Measurements from ENCODE around the gene BAG5. TPM values are rescaled to one million over a fixed set of nuclear protein-coding genes. Genes with fewer than 3 reads are reported as not detected.

Gene BAG5
- total and polyA plus RNA-seq, 2 of the 4 experiments (the other 2 are of a cell fraction) = 6.7 to 22.2 TPM

DNA sequence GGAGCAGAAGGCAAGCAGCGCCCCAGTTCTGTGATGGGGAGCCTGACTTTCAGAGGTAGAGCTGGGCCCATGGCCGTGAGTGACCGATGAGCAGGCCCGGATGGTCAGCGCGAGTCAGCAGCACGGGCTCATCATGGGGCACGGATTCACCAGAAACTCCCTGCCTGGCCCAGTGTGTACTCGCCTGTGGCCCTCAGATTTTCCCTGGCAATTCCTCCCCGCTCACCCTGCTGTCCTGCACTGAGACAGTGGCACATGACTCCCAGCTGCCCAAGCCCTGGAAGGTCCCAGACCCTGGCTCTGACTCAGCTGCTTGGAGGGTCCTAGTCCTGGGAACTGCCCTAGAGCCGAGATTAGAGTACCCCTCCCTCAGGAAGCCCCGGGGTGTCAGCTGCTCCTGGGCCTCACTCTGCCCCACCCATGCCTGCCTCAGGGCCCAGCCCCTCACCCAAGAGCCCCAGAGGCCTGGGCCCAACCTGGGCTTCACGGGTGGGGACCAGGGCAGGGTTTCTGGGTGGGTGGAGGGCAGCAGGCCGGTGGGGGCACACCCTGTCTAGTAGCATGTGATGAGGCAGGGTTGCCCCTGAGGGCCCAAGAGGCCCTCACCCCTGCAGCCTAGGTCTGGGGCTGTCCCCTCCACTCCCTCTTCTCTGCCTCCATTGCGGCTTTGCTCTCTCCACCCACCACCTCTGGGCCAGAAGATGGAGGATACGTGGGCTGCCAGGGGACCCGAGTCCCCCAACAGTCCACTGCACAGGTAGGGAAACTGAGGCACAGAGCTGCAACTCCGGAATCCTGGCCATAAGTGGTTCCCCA, 25.1 kb downstream of the BAG5 start:
- no peak overlapping the region for H3K4ac ChIP-seq (ENCODE audit: low read depth, low read length)
- peaks cover 9% of the 10 kb centered on the region; the same call in 1 of the 2 replicates for H3K36me3 ChIP-seq (ENCODE audit: control insufficient read depth, insufficient read depth, low read length)
- peaks cover 19% of the 10 kb centered on the region for H3K4me1 ChIP-seq (ENCODE audit: control insufficient read depth, insufficient read depth, low read length)
- H2BK20ac ChIP-seq (ENCODE audit: low read depth, low read length) = no peak overlapping the region
- no peaks in the 10 kb centered on the region for H3K9me1 ChIP-seq (ENCODE audit: insufficient read depth, low read length)
- H3K27me3 ChIP-seq (ENCODE audit: control insufficient read depth, insufficient read depth, low read length) = no peaks in the 10 kb centered on the region
- H3K56ac ChIP-seq (ENCODE audit: extremely low read depth, insufficient read depth, low read length) = no peak overlapping the region
- no peak overlapping the region for H3K18ac ChIP-seq (ENCODE audit: low read depth, low read length)
- no peak overlapping the region for H4K5ac ChIP-seq (ENCODE audit: low read depth, low read length)
- dilution Hi-C loops (cut with HindIII; ENCODE audit: low sequenced_read_pairs, unreplicated experiment) = no loop called here
- no peak overlapping the region for H2BK15ac ChIP-seq (ENCODE audit: low read depth, low read length)
- ATAC-seq (ENCODE audit: low read depth) (0 out of 2 replicates have a peak, but pooled peaks have one; percentile 10), DNase-seq (peak; percentile 55)
- H2AK9ac ChIP-seq (replicated peaks; ENCODE audit: low read depth, low read length, poor library complexity) = peak overlapping the region; percentile 72
- no peaks in the 10 kb centered on the region for H3K9me3 ChIP-seq (ENCODE audit: control insufficient read depth, insufficient read depth, low read length)
- H3K14ac ChIP-seq (replicated peaks; ENCODE audit: low read depth, low read length) = no peak overlapping the region
- no peak overlapping the region for H3K4me2 ChIP-seq (ENCODE audit: low read depth, low read length)
- H2BK5ac ChIP-seq (ENCODE audit: low read depth, low read length, poor library complexity, severe bottlenecking) = no peak overlapping the region
- H3K4me3 ChIP-seq (ENCODE audit: insufficient read depth, low read depth, low read length) = no peak overlapping the region
- H4K20me1 ChIP-seq (ENCODE audit: insufficient read depth, low read length) = no peaks in the 10 kb centered on the region; the same call in 1 of the 2 replicates
- BruUV-seq (replicated peaks) = no TSS peak
- no peak overlapping the region for H2AFZ ChIP-seq (replicated peaks; ENCODE audit: low read length, poor library complexity)
- no peak overlapping the region for H3K9ac ChIP-seq (ENCODE audit: low read depth, low read length)
- WGBS, 2 experiments (ENCODE audit: extremely low coverage in 2 of 2, insufficient read length in 1 of 2) = 98% methylated on average over 4 of the region's 18 CpGs; no CpG with 5 or more reads in 1 of the 2 experiments
- in situ Hi-C loops (cut with MboI; ENCODE audit: low sequenced_read_pairs) = no loop called here
- H4K91ac ChIP-seq (ENCODE audit: insufficient read depth, low read depth, low read length) = no peak overlapping the region
- ChIA-PET POLR2A (ENCODE audit: unreplicated experiment) (no interaction called here), CTCF (no interaction called here)
- no peak overlapping the region for H3K23ac ChIP-seq (ENCODE audit: low read depth, low read length)
- H2AK5ac ChIP-seq (ENCODE audit: low read depth, low read length) = peak overlapping the region; percentile 43; the same call in 1 of the 2 replicates
- intact Hi-C loops (cut with micrococcal nuclease) = no loop called here
- H4K8ac ChIP-seq (ENCODE audit: low read depth in 2 of 2, low read length in 2 of 2) = no peak overlapping the region
- H2BK120ac ChIP-seq (ENCODE audit: low read depth, low read length) = no peak overlapping the region
- TF ChIP-seq BHLHE40 (IDR thresholded peaks at IDR 0.05; ENCODE audit: low read depth, low read length) = peak; percentile 57; the same call in 1 of the 2 replicates
- no peak for TF ChIP-seq FOS (IDR thresholded peaks at IDR 0.05; ENCODE audit: low read depth, low read length)
- H3K27ac ChIP-seq (ENCODE audit: insufficient read depth, low read length) = no peak overlapping the region; the same call in 1 of the 2 replicates
- peaks cover 0 to 2% of the 10 kb centered on the region in 2 experiments; a peak in 1 of 4 replicates for H3K79me1 ChIP-seq (ENCODE audit: low read depth in 1 of 2, low read length in 2 of 2)
